Upper lobe of left lung (tissue), 6 donors: ENCODE results near the gene DNER. TPM values are rescaled to one million over a fixed set of nuclear protein-coding genes. Genes with fewer than 3 reads are reported as not detected.

Source experiments
- ATAC-seq, 2 donors: fragments of 200-7000 bp; cut with Tn5 transposase; one replicate each; pipeline ENCODE4 v1.9.1; 2022; ENCODE audit warnings: mild to moderate bottlenecking in 2 of 2, moderate library complexity in 2 of 2; ENCODE audit not compliant: low FRiP score in 2 of 2
- DNase-seq, 2 donors: peaks; one replicate each; pipeline ENCODE4 v3.0.0-alpha.2; 2019 to 2020
- H3K27ac ChIP-seq, 4 donors: fragments of 200-600 bp; sonication (generic); one replicate each; pipeline ENCODE4 v1.5.1; 2016 to 2019
- H3K27me3 ChIP-seq, 4 donors: fragments of 200-600 bp; sonication (generic); one replicate each; pipeline ENCODE4 v1.5.1; 2017 to 2019
- H3K36me3 ChIP-seq, 4 donors: fragments of 200-600 bp; sonication (generic); one replicate each; pipeline ENCODE4 v1.5.1; 2016 to 2019
- H3K4me1 ChIP-seq, 4 donors: fragments of 200-600 bp; sonication (generic); one replicate each; pipeline ENCODE4 v1.5.1; 2018 to 2019
- H3K4me3 ChIP-seq, 4 donors: fragments of 200-600 bp; sonication (generic); one replicate each; pipeline ENCODE4 v1.5.1; 2017 to 2019; ENCODE audit warnings: mild to moderate bottlenecking in 2 of 4, moderate library complexity in 1 of 4
- H3K9me3 ChIP-seq, 4 donors: fragments of 200-600 bp; sonication (generic); one replicate each; pipeline ENCODE4 v1.5.1; 2018 to 2019
- EP300 ChIP-seq, 4 donors: sonication (generic); formaldehyde crosslinking; IDR thresholded peaks; one replicate each; pipeline ENCODE4 v1.5.1; 2017; ENCODE audit warnings: antibody characterized with exemption in 4 of 4, control low read depth in 2 of 4
- POLR2A ChIP-seq, 4 donors: fragments of 450-650 bp; IDR thresholded peaks; one replicate each; pipeline ENCODE4 v1.5.1; 2016 to 2017; ENCODE audit warnings: antibody characterized with exemption in 4 of 4, mild to moderate bottlenecking in 2 of 4
- POLR2AphosphoS5 ChIP-seq, 2 donors: sonication (generic); formaldehyde crosslinking; IDR thresholded peaks; one replicate each; pipeline ENCODE4 v1.5.1; 2017; ENCODE audit warnings: antibody characterized with exemption in 2 of 2
- WGBS, 2 donors: methylation state at CpG; one replicate each; pipeline ENCODE4 v1.1.5; 2017 to 2018; 5-methylcytosine and 5-hydroxymethylcytosine counted together
- total RNA-seq, 6 donors: library from RNA; depleted of rRNA in 4 of 6; stranded (reverse); fragments of >200 nt in 4 of 6; gene quantifications; one replicate each; pipeline versions ENCODE4 v1.1.0 to v1.2.1, GENCODE V29; 2016 to 2021
- TF ChIP-seq, protein P1 (sequence below), 6 experiments: fragments of 450-650 bp in 4 of 6; fragments of 200-600 bp in 2 of 6; sonication (generic) in 2 of 6; IDR thresholded peaks; one replicate each; pipeline ENCODE4 v1.5.1; 2016 to 2019; ENCODE audit warnings: antibody characterized with exemption in 6 of 6
- donor health status: DM: no; HTN: no; CAD: no; lungs with moderate emphysema.
- donor health status: DM: no; HTN: yes; CAD: no; lungs with severe emphysema.

Gene DNER
- total RNA-seq, 6 donors from 2014 or later, result 0.31 to 2.1 (median 0.98) TPM

DNA sequence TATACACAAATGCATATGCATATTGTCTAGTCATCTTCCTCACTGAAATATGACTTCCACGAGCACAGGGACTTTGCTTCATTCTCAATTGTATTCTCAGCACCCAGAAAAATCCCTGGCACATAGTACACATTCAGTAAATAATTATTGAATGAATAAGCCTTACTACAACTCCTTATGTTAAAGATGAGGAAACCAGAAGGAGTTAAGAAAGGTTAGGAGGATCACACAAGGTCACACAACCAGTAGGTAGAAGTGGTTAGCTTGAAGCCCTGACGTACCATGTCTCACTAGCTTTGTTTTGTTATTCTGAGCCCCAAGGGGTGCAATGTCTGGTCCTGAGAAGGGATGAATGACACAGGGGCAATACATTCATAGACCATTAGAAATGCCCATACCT is 222.3 kb downstream of the DNER start:
- Histone ChIP-seq H3K4me1 (no peaks in the 10 kb centered on the region), H3K36me3 (no peaks in the 10 kb centered on the region), H3K27ac (no peak overlapping the region), H3K27me3 (no peaks in the 10 kb centered on the region), H3K4me3 (no peak overlapping the region), H3K9me3 (no peaks in the 10 kb centered on the region)
- ATAC-seq (no peak), DNase-seq (no peak)
- WGBS, 2 donors, result 80 to 87% methylated on average over 2 of the region's 2 CpGs
- TF ChIP-seq EP300 (IDR thresholded peaks at IDR 0.05) (no peak), POLR2AphosphoS5 (IDR thresholded peaks at IDR 0.05) (no peak)
- TF ChIP-seq, protein P1, sequence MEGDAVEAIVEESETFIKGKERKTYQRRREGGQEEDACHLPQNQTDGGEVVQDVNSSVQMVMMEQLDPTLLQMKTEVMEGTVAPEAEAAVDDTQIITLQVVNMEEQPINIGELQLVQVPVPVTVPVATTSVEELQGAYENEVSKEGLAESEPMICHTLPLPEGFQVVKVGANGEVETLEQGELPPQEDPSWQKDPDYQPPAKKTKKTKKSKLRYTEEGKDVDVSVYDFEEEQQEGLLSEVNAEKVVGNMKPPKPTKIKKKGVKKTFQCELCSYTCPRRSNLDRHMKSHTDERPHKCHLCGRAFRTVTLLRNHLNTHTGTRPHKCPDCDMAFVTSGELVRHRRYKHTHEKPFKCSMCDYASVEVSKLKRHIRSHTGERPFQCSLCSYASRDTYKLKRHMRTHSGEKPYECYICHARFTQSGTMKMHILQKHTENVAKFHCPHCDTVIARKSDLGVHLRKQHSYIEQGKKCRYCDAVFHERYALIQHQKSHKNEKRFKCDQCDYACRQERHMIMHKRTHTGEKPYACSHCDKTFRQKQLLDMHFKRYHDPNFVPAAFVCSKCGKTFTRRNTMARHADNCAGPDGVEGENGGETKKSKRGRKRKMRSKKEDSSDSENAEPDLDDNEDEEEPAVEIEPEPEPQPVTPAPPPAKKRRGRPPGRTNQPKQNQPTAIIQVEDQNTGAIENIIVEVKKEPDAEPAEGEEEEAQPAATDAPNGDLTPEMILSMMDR (IDR thresholded peaks at IDR 0.05), result no peak

DNA sequence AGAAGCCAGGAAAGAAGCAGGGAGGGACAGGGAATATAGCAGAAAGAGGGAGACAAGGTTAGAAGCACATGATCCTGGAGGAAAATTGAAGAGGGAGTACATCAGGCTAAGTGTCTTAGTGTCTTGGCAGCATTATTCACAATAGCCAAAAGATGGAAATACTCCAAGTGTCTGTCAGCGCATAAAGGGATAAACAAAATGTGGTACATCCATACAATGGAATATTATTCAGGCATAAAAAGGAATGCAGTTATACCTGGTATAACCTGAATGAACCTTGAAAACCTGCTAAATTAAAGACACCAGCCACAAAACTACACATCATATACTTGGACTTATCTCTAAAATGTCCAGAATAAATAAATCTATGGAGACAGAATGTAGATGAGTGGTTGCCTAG is 224.2 kb downstream of the DNER start:
- WGBS, 2 donors, result 96 to 100% methylated on average over 1 of the region's 1 CpG
- Histone ChIP-seq H3K27me3 (no peaks in the 10 kb centered on the region), H3K36me3 (no peaks in the 10 kb centered on the region), H3K4me3 (no peak overlapping the region), H3K4me1 (no peaks in the 10 kb centered on the region), H3K9me3 (no peaks in the 10 kb centered on the region), H3K27ac (no peak overlapping the region)
- ATAC-seq, result no peak
- DNase-seq, result no peak
- TF ChIP-seq, protein P1 (IDR thresholded peaks at IDR 0.05), result no peak
- no peak for TF ChIP-seq POLR2A (IDR thresholded peaks at IDR 0.05)
- TF ChIP-seq POLR2AphosphoS5 (IDR thresholded peaks at IDR 0.05), result no peak

DNA sequence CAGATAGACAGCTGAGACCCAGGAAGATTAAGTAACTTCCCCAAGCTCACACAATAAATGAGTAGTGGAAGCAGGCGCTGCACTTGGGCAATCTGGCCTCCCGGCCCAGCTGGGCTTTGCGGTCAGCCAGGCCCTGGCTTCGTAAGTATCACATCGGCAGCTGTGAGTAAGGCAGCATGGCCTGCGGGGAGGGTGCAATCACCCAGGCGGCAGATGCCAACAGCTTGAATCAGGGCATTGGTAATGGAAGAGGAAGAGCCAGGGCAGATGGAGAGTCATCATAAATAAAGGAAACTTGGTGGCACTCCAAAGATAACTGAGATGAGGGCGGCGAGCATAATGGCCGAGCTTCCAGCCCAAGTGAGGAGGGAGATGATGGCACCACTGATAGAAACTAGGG is 225.3 kb downstream of the DNER start:
- peak in 1 of 2 donors; percentile 33 for DNase-seq

DNA sequence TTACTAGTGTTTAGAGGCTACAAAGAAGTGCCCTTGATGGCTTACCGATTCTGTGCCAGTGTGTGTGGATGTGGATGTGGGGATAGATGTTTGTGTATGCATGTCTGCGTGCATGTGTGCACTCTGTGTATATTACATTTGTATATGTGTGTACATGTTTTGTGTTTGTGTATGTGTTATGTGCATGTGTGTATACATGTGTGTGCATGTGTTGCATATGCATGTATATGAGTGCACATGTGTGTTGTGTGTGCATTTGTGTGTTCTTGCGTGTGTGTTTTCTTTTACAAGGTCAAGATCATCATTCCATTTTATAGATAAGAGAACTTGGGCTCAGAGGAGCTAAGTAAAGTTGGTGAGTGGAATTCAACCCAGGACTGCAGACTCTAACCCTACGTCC is 226.1 kb downstream of the DNER start:
- WGBS, 2 donors, result 85 to 87% methylated on average over 4 of the region's 4 CpGs
- H3K36me3 ChIP-seq, result no peaks in the 10 kb centered on the region

More for the DNA sequence above, 225.3 kb downstream of the DNER start:
- no peak for ATAC-seq
- Histone ChIP-seq H3K9me3 (no peaks in the 10 kb centered on the region), H3K36me3 (no peaks in the 10 kb centered on the region), H3K27me3 (no peaks in the 10 kb centered on the region), H3K4me3 (no peak overlapping the region), H3K4me1 (no peaks in the 10 kb centered on the region), H3K27ac (no peak overlapping the region)
- TF ChIP-seq POLR2A (IDR thresholded peaks at IDR 0.05), result no peak
- WGBS, 2 donors, result 94 to 97% methylated on average over 10 of the region's 10 CpGs

DNA sequence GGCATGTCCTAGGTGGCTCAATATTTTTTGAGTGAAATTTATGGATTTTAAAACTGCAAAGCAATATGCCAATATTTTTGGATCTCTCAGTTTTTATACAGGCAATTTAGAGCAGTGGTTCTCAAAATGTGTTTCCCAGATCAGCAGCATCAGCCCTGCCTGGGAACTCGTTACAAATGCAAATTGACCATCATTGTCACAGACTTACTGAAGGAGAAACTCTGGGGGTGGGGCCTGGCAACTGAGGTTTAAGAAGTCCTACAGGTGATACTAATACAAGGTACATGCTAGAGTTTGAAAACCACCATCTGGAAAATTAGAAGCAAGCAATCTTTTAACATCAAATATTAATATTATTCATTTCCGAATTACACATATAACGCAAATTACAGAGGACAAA is 227.7 kb downstream of the DNER start:
- Histone ChIP-seq H3K36me3 (no peaks in the 10 kb centered on the region), H3K4me3 (no peak overlapping the region), H3K27me3 (no peaks in the 10 kb centered on the region), H3K9me3 (no peaks in the 10 kb centered on the region), H3K27ac (no peak overlapping the region), H3K4me1 (no peaks in the 10 kb centered on the region)
- DNase-seq (no peak), ATAC-seq (no peak)
- WGBS, 2 donors, result 89 to 90% methylated on average over 3 of the region's 3 CpGs
- TF ChIP-seq, protein P1 (IDR thresholded peaks at IDR 0.05), result no peak
- TF ChIP-seq POLR2AphosphoS5 (IDR thresholded peaks at IDR 0.05) (no peak), POLR2A (IDR thresholded peaks at IDR 0.05) (no peak), EP300 (IDR thresholded peaks at IDR 0.05) (no peak)

More for the DNA sequence above, 226.1 kb downstream of the DNER start:
- DNase-seq, result no peak
- TF ChIP-seq POLR2AphosphoS5 (IDR thresholded peaks at IDR 0.05), result no peak
- TF ChIP-seq EP300 (IDR thresholded peaks at IDR 0.05), result no peak
- TF ChIP-seq POLR2A (IDR thresholded peaks at IDR 0.05), result no peak
- TF ChIP-seq, protein P1 (IDR thresholded peaks at IDR 0.05), result no peak
- Histone ChIP-seq H3K4me1 (no peaks in the 10 kb centered on the region), H3K4me3 (no peak overlapping the region), H3K27ac (no peak overlapping the region), H3K9me3 (no peaks in the 10 kb centered on the region), H3K27me3 (no peaks in the 10 kb centered on the region)
- no peak for ATAC-seq
